ENCODE results near the gene SUSD1. TPM values are rescaled to one million over a fixed set of nuclear protein-coding genes. Genes with fewer than 3 reads are reported as not detected.
A peak's percentile ranks its signal among the peaks of the same experiment; 100 is the strongest.

Gene SUSD1
- total RNA-seq, 4 donors from 2014 or later = 22.7 to 83.0 (median 24.7) TPM

DNA sequence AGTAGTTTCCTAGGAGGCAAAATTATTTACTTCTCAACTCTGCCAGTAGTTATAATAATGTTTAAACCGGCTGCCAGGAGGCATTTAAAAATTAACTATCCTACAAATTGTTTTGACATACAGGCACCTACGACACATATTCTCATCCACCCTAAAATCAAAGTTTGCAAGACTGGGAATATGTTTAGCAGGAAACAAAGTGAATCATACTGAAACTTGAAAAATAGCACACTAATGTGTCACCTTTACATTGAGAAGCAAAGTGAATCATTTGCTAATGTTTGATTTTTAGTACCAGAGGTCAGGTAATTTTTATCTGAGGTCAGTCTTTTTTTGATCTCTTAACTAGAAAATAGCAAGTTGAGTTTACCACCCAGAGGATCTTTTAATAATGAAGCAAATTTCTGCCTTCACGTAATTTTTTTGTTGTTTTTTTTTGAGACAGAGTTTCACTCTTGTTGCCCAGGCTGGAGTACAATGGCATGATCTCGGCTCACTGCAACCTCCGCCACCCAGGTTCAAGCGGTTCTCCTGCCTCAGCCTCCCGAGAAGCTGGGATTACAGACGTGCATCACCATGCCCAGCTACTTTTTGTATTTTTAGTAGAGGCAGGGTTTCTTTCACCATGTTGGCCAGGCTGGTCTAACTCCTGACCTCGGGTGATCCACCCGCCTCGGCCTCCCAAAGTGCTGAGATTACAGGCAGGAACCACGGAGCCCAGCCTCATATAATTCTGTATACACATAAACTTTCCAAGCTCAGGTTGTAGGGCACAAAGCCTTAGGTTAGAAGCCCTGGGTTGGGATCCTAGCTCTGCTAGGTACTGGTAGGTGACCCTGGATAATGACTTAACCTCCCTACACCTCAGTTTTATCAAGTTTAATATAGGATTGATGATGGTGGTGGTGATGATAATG is 154.2 kb downstream of the SUSD1 start:
- intact Hi-C loops (cut with DNase I; ENCODE audit: low total_unique reads) = no loop called here
- no peak overlapping the region for H3K4me3 ChIP-seq
- H3K36me3 ChIP-seq = no peaks in the 10 kb centered on the region
- TF ChIP-seq EP300 (IDR thresholded peaks at IDR 0.05; ENCODE audit: low read depth) = no peak
- H3K27me3 ChIP-seq = no peaks in the 10 kb centered on the region
- in situ Hi-C loops (cut with MboI; ENCODE audit: low pct_ligation_motif_present in 1 of 4, low pct_unique_long_range_greater_than_20kb in 1 of 4, low sequenced_read_pairs in 3 of 4) = no loop called here
- DNase-seq = no peak
- WGBS, 2 donors (ENCODE audit: low coverage in 1 of 2) = 68 to 75% methylated on average over 8 to 12 of the region's 12 CpGs
- H3K27ac ChIP-seq = peak overlapping the region in 3 of 4 donors; percentile 2 to 54 (median 28)
- H3K4me1 ChIP-seq = peaks cover 0 to 25% (median 14%) of the 10 kb centered on the region in 4 donors
- H3K9me3 ChIP-seq = no peaks in the 10 kb centered on the region

DNA sequence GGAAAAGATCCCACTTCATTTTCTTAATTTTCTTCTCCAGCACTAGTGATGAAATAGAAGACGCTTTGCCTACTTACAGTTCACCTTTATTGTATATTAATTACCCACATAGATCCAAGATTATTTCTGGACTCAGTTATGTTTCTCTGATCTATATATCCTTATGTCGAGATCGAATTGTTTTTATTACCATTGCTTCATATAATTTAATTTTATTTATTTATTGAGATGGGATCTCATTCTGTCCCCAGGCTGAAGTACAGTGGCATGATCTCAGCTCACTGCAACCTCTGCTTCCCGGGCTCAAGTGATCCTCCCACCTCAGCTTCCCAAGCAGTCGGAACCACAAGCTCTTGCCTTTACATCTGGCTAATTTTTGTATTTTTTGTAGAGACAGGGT is 157.2 kb downstream of the SUSD1 start:
- peaks cover 4 to 35% (median 19%) of the 10 kb centered on the region in 4 donors for H3K4me1 ChIP-seq
- DNase-seq = no peak
- intact Hi-C loops (cut with DNase I; ENCODE audit: low total_unique reads) (no loop called here), in situ Hi-C loops (cut with MboI; ENCODE audit: low pct_ligation_motif_present in 1 of 4, low pct_unique_long_range_greater_than_20kb in 1 of 4, low sequenced_read_pairs in 3 of 4) (no loop called here)
- H3K4me3 ChIP-seq = no peak overlapping the region
- no peaks in the 10 kb centered on the region for H3K36me3 ChIP-seq
- 88 to 92% methylated on average over 5 of the region's 5 CpGs for WGBS, 2 donors (ENCODE audit: low coverage in 1 of 2)
- H3K9me3 ChIP-seq = no peaks in the 10 kb centered on the region
- TF ChIP-seq EP300 (IDR thresholded peaks at IDR 0.05; ENCODE audit: low read depth) (no peak), POLR2AphosphoS5 (IDR thresholded peaks at IDR 0.05) (no peak), POLR2A (IDR thresholded peaks at IDR 0.05) (no peak)
- TF ChIP-seq, protein P1, sequence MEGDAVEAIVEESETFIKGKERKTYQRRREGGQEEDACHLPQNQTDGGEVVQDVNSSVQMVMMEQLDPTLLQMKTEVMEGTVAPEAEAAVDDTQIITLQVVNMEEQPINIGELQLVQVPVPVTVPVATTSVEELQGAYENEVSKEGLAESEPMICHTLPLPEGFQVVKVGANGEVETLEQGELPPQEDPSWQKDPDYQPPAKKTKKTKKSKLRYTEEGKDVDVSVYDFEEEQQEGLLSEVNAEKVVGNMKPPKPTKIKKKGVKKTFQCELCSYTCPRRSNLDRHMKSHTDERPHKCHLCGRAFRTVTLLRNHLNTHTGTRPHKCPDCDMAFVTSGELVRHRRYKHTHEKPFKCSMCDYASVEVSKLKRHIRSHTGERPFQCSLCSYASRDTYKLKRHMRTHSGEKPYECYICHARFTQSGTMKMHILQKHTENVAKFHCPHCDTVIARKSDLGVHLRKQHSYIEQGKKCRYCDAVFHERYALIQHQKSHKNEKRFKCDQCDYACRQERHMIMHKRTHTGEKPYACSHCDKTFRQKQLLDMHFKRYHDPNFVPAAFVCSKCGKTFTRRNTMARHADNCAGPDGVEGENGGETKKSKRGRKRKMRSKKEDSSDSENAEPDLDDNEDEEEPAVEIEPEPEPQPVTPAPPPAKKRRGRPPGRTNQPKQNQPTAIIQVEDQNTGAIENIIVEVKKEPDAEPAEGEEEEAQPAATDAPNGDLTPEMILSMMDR (IDR thresholded peaks at IDR 0.05) = no peak
- H3K27me3 ChIP-seq = no peaks in the 10 kb centered on the region
- H3K27ac ChIP-seq = no peak overlapping the region

DNA sequence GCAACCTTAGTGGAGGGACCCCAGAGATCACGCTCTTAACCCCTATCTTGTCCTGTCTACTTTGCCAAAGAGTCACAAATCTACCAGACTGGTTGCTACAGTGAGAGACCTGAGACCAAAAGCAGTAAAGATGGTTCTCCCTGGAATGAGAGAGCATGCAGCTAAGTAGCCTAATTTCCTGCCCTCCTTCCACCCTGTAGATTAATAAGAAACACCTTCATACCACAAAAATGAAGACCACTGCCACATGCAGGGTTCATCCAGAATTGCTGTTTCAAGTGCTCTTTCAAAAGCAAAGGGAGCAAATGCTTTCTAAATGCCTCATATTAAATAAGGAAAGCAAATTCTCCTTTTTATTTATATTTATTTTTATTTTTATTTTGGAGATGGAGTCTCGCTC is 159.4 kb downstream of the SUSD1 start:
- Histone ChIP-seq H3K36me3 (no peaks in the 10 kb centered on the region), H3K4me1 (peaks cover 21 to 38% (median 30%) of the 10 kb centered on the region in 4 donors), H3K9me3 (no peaks in the 10 kb centered on the region), H3K27me3 (no peaks in the 10 kb centered on the region), H3K4me3 (no peak overlapping the region), H3K27ac (no peak overlapping the region)
- DNase-seq = no peak
- whole genome bisulfite sequencing, 2 donors (ENCODE audit: low coverage in 1 of 2) = 50 to 100% methylated on average over 1 to 2 of the region's 2 CpGs
- in situ Hi-C loops (cut with MboI; ENCODE audit: low pct_ligation_motif_present in 1 of 4, low pct_unique_long_range_greater_than_20kb in 1 of 4, low sequenced_read_pairs in 3 of 4) = no loop called here
- no peak for TF ChIP-seq POLR2AphosphoS5 (IDR thresholded peaks at IDR 0.05)
- TF ChIP-seq EP300 (IDR thresholded peaks at IDR 0.05; ENCODE audit: low read depth) = no peak
- TF ChIP-seq POLR2A (IDR thresholded peaks at IDR 0.05) = no peak
- TF ChIP-seq, protein P1 (IDR thresholded peaks at IDR 0.05) = no peak
- intact Hi-C loops (cut with DNase I; ENCODE audit: low total_unique reads) = no loop called here

DNA sequence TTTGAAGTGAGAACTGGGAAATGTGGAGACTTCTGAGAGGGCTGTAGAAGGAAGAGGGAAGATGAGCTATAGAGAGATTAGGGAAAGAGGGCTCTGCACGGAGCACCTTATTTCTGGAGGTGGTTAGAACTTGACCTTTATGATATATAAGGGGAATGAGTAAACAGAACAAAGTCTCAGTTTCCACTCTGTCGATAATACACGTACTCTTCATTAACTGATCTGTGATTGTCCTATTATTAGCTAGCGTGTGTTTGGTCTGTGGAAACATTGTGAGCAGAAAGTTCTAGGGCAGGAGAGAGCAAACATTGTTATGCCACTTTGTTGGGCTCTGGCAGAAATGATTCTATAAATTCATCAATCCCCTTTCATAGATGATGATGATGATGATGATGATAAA is 159.9 kb downstream of the SUSD1 start:
- intact Hi-C loops (cut with DNase I; ENCODE audit: low total_unique reads) = no loop called here
- no peak for DNase-seq
- Histone ChIP-seq H3K9me3 (no peaks in the 10 kb centered on the region), H3K36me3 (no peaks in the 10 kb centered on the region), H3K4me3 (no peak overlapping the region), H3K4me1 (peaks cover 20 to 37% (median 30%) of the 10 kb centered on the region in 4 donors), H3K27ac (no peak overlapping the region), H3K27me3 (no peaks in the 10 kb centered on the region)
- in situ Hi-C loops (cut with MboI; ENCODE audit: low pct_ligation_motif_present in 1 of 4, low pct_unique_long_range_greater_than_20kb in 1 of 4, low sequenced_read_pairs in 3 of 4) = no loop called here
- 61 to 73% methylated on average over 4 of the region's 4 CpGs for WGBS, 2 donors (ENCODE audit: low coverage in 1 of 2)
- TF ChIP-seq EP300 (IDR thresholded peaks at IDR 0.05; ENCODE audit: low read depth) (no peak), POLR2AphosphoS5 (IDR thresholded peaks at IDR 0.05) (no peak), POLR2A (IDR thresholded peaks at IDR 0.05) (no peak)
- TF ChIP-seq, protein P1 (IDR thresholded peaks at IDR 0.05) = no peak

All from transverse colon (tissue), 4 donors.